IMR-90 (cell line): Measurements from ENCODE around the gene CD164L2. TPM values are rescaled to one million over a fixed set of nuclear protein-coding genes. Genes with fewer than 3 reads are reported as not detected.

Experiments used
- ATAC-seq: fragments of 200-7000 bp; cut with Tn5 transposase; 2 replicates; pipeline ENCODE4 v1.9.1; 2020; ENCODE audit warnings: low read depth, mild to moderate bottlenecking, moderate library complexity
- BruUV-seq: library from RNA; stranded (reverse); fragments of 400-500 nt; replicated peaks from 2 replicates; lab custom pipeline; 2021; lab: Mats Ljungman, UMichigan
- CTCF ChIA-PET: fragments of 300-600 bp; formaldehyde crosslinking; extraction: SDS; loops from one replicate; lab custom pipeline; 2021; ENCODE audit warnings: antibody characterized with exemption; lab: Yijun Ruan, JAX
- POLR2A ChIA-PET: fragments of 300-600 bp; sonication (Branson Sonifier 250); formaldehyde crosslinking; loops from one replicate; lab custom pipeline; 2022; ENCODE audit warnings: antibody characterized with exemption; ENCODE audit not compliant: unreplicated experiment; lab: Charles Lee
- DNase-seq: peaks from one replicate; pipeline ENCODE4 v3.0.0; 2013
- H2AFZ ChIP-seq: replicated peaks from 2 replicates; pipeline ENCODE3; 2013; ENCODE audit warnings: low read length, mild to moderate bottlenecking; ENCODE audit not compliant: poor library complexity
- H2AK5ac ChIP-seq: 2 replicates; pipeline ENCODE4 v1.6.1; 2013; ENCODE audit warnings: low read depth, low read length, inconsistent platforms
- H2AK9ac ChIP-seq: replicated peaks from 2 replicates; pipeline ENCODE3; 2013; ENCODE audit warnings: mild to moderate bottlenecking, low read depth, low read length, moderate library complexity; ENCODE audit not compliant: poor library complexity
- H2BK120ac ChIP-seq: 2 replicates; pipeline ENCODE4 v1.6.1; 2013; ENCODE audit warnings: low read depth, low read length, inconsistent platforms
- H2BK15ac ChIP-seq: 3 replicates; pipeline ENCODE4 v1.6.1; 2013; ENCODE audit warnings: low read depth, low read length, inconsistent platforms
- H2BK20ac ChIP-seq: 2 replicates; pipeline ENCODE4 v1.6.1; 2013; ENCODE audit warnings: low read depth, mild to moderate bottlenecking, inconsistent platforms, low read length, moderate library complexity
- H2BK5ac ChIP-seq: 2 replicates; pipeline ENCODE4 v1.6.1; 2013; ENCODE audit warnings: mild to moderate bottlenecking, low read depth, low read length, inconsistent platforms; ENCODE audit not compliant: poor library complexity, severe bottlenecking
- H3K14ac ChIP-seq: replicated peaks from 2 replicates; pipeline ENCODE4 v1.6.1; 2013; ENCODE audit warnings: low read depth, low read length, inconsistent platforms
- H3K18ac ChIP-seq: 2 replicates; pipeline ENCODE4 v1.6.1; 2013; ENCODE audit warnings: low read depth, low read length, control low read depth
- H3K23ac ChIP-seq: 2 replicates; pipeline ENCODE4 v1.6.1; 2013; ENCODE audit warnings: low read depth, low read length, inconsistent platforms
- H3K27ac ChIP-seq: 2 replicates; pipeline ENCODE4 v1.5.1; 2013; ENCODE audit warnings: mild to moderate bottlenecking, control low read depth, low read length; ENCODE audit not compliant: insufficient read depth
- H3K27me3 ChIP-seq: 2 replicates; pipeline ENCODE4 v1.6.1; 2013; ENCODE audit warnings: low read length; ENCODE audit not compliant: control insufficient read depth, insufficient read depth
- H3K36me3 ChIP-seq: 2 replicates; pipeline ENCODE4 v1.6.1; 2013; ENCODE audit warnings: low read length, mixed read lengths; ENCODE audit not compliant: control insufficient read depth, insufficient read depth
- H3K4ac ChIP-seq: 2 replicates; pipeline ENCODE4 v1.6.1; 2013; ENCODE audit warnings: low read depth, low read length, inconsistent platforms
- H3K4me1 ChIP-seq: 2 replicates; pipeline ENCODE4 v1.6.1; 2013; ENCODE audit warnings: low read length, mixed read lengths; ENCODE audit not compliant: control insufficient read depth, insufficient read depth
- H3K4me2 ChIP-seq: 2 replicates; pipeline ENCODE4 v1.6.1; 2013; ENCODE audit warnings: low read depth, mild to moderate bottlenecking, control low read depth, low read length, moderate library complexity
- H3K4me3 ChIP-seq: 2 replicates; pipeline ENCODE4 v1.5.1; 2013; ENCODE audit warnings: low read depth, mild to moderate bottlenecking, control low read depth, low read length, moderate library complexity; ENCODE audit not compliant: insufficient read depth
- H3K56ac ChIP-seq: 2 replicates; pipeline ENCODE4 v1.6.1; 2013; ENCODE audit warnings: low read length, inconsistent platforms; ENCODE audit not compliant: insufficient read depth; ENCODE audit errors: extremely low read depth
- H3K79me1 ChIP-seq, 2 experiments: 2 replicates each; pipeline ENCODE4 v1.6.1; 2013; ENCODE audit warnings: low read length in 2 of 2, inconsistent platforms in 1 of 2, low read depth in 1 of 2
- H3K9ac ChIP-seq: 2 replicates; pipeline ENCODE4 v1.6.1; 2013; ENCODE audit warnings: low read depth, low read length, control low read depth
- H3K9me1 ChIP-seq: 2 replicates; pipeline ENCODE4 v1.6.1; 2013; ENCODE audit warnings: low read length, inconsistent platforms; ENCODE audit not compliant: insufficient read depth
- H3K9me3 ChIP-seq: 2 replicates; pipeline ENCODE4 v1.6.1; 2013; ENCODE audit warnings: low read length; ENCODE audit not compliant: control insufficient read depth, insufficient read depth
- H4K20me1 ChIP-seq: 2 replicates; pipeline ENCODE4 v1.6.1; 2013; ENCODE audit warnings: low read length, inconsistent platforms; ENCODE audit not compliant: insufficient read depth
- H4K5ac ChIP-seq: 2 replicates; pipeline ENCODE4 v1.6.1; 2013; ENCODE audit warnings: mild to moderate bottlenecking, low read depth, low read length, control low read depth
- H4K8ac ChIP-seq, 2 experiments: 2 replicates each; pipeline ENCODE4 v1.6.1; 2013; ENCODE audit warnings: low read depth in 2 of 2, low read length in 2 of 2, control low read depth in 1 of 2, inconsistent platforms in 1 of 2
- H4K91ac ChIP-seq: 2 replicates; pipeline ENCODE4 v1.6.1; 2013; ENCODE audit warnings: low read depth, low read length, inconsistent platforms; ENCODE audit not compliant: insufficient read depth
- BHLHE40 ChIP-seq: fragments of 150-350 bp; IDR thresholded peaks from 2 replicates; pipeline ENCODE4 v1.6.1; 2016; ENCODE audit warnings: mild to moderate bottlenecking, low read depth, low read length
- CEBPB ChIP-seq: IDR thresholded peaks from 2 replicates; pipeline ENCODE4 v1.6.1; 2012; ENCODE audit warnings: low read depth, low read length, improper control_type of control experiment
- CTCF ChIP-seq: conservative IDR thresholded peaks from 2 replicates; pipeline ENCODE4 v1.5.1; 2012; ENCODE audit warnings: mild to moderate bottlenecking, low read depth, low read length, improper control_type of control experiment
- FOS ChIP-seq: fragments of 150-350 bp; IDR thresholded peaks from 2 replicates; pipeline ENCODE4 v1.6.1; 2016; ENCODE audit warnings: low read depth, low read length
- MAZ ChIP-seq: IDR thresholded peaks from 2 replicates; pipeline ENCODE4 v1.6.1; 2012; ENCODE audit warnings: low read depth, mild to moderate bottlenecking, low read length, improper control_type of control experiment, moderate library complexity, borderline replicate concordance
- MXI1 ChIP-seq: IDR thresholded peaks from 2 replicates; pipeline ENCODE4 v1.6.1; 2012; ENCODE audit warnings: low read depth, mild to moderate bottlenecking, low read length, moderate library complexity, borderline replicate concordance
- NFE2L2 ChIP-seq: fragments of 150-350 bp; IDR thresholded peaks from 2 replicates; pipeline ENCODE4 v1.6.1; 2016; ENCODE audit warnings: low read depth, mild to moderate bottlenecking, low read length
- POLR2A ChIP-seq: IDR thresholded peaks from 2 replicates; pipeline ENCODE4 v1.6.1; 2012; ENCODE audit warnings: mild to moderate bottlenecking, low read depth, low read length
- RAD21 ChIP-seq: IDR thresholded peaks from 2 replicates; pipeline ENCODE4 v1.6.1; 2012; ENCODE audit warnings: low read length, improper control_type of control experiment
- RCOR1 ChIP-seq: IDR thresholded peaks from 2 replicates; pipeline ENCODE4 v1.6.1; 2012; ENCODE audit warnings: mild to moderate bottlenecking, low read length, improper control_type of control experiment; ENCODE audit not compliant: insufficient replicate concordance
- RFX5 ChIP-seq: IDR thresholded peaks from 2 replicates; pipeline ENCODE4 v1.8.0; 2012; ENCODE audit warnings: low read depth, mild to moderate bottlenecking, low read length, moderate library complexity
- SMC3 ChIP-seq: fragments of 150-350 bp; IDR thresholded peaks from 2 replicates; pipeline ENCODE4 v1.6.1; 2016; ENCODE audit warnings: low read depth, mild to moderate bottlenecking, antibody characterized with exemption, low read length, moderate library complexity
- WGBS, 2 experiments: methylation state at CpG; one replicate each; pipeline versions ENCODE4 v1.1.5 to v1.1.7; 2013; ENCODE audit warnings: missing lambda C conversion rate in 2 of 2; ENCODE audit not compliant: insufficient read length in 1 of 2; ENCODE audit errors: extremely low coverage in 2 of 2; 5-methylcytosine and 5-hydroxymethylcytosine counted together
- dilution Hi-C: fragments of 300-500 bp; cut with HindIII; formaldehyde crosslinking; loops from one replicate; pipeline ENCODE4 v1.14.3; 2018; ENCODE audit warnings: low sequenced_read_pairs; ENCODE audit not compliant: unreplicated experiment
- in situ Hi-C: fragments of 300-500 bp; cut with MboI; formaldehyde crosslinking; loops from 3 replicates; pipeline ENCODE4 v1.14.3; 2019; ENCODE audit warnings: low sequenced_read_pairs, inconsistent platforms, mixed read lengths
- intact Hi-C: fragments of 100-400 bp; cut with micrococcal nuclease; formaldehyde crosslinking; loops from 2 replicates; pipeline ENCODE4 v1.10.0; 2022
- polyA plus RNA-seq, 3 experiments: library from polyadenylated mRNA; depleted of rRNA; stranded (reverse); fragments of >200 nt; gene quantifications; 2 replicates each; pipeline ENCODE4 v1.2.3, GENCODE V29; 2012; ENCODE audit warnings: low replicate concordance in 1 of 3
- total RNA-seq: library from RNA; depleted of rRNA; stranded (reverse); fragments of >200 nt; gene quantifications from 2 replicates; pipeline ENCODE4 v1.2.3, GENCODE V29; 2012
- TF ChIP-seq, protein P1 (sequence below): fragments of 150-350 bp; IDR thresholded peaks from 2 replicates; pipeline ENCODE4 v1.6.1; 2017; ENCODE audit warnings: mild to moderate bottlenecking, antibody characterized with exemption, low read length, low read depth

The CD164L2 gene
- total and polyA plus RNA-seq, 2 of the 4 experiments (the other 2 are of a cell fraction), result not detected

DNA sequence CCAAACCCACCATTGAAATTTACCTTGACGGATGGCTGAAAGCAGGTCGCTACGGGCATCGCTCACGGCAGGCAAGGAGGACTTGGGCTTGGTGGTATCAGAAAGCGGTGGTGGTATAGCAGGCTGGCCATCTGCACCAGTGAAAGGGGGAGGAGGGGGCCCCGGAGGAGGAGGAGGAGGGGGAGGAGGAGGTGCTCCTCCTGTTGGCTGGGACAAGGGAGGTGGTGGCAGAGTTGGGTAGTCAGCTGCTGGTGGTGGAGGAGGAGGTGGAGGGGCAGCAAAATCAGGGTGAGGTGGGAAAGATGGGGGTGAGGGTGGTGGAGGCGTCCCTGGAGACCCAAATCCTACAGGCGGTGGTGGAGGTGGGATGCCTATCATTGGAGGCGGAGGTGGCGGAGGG is 26.5 kb upstream of the CD164L2 start:
- no peaks in the 10 kb centered on the region; the same call in 1 of the 2 replicates for H4K20me1 ChIP-seq
- TF ChIP-seq BHLHE40, result no peak
- no peak for TF ChIP-seq SMC3
- no peak for TF ChIP-seq RCOR1
- no peak for TF ChIP-seq NFE2L2
- no peak for TF ChIP-seq MXI1
- TF ChIP-seq POLR2A, result no peak
- no peak for TF ChIP-seq CTCF
- no peak for TF ChIP-seq MAZ
- TF ChIP-seq FOS, result no peak
- no peak for TF ChIP-seq RAD21
- TF ChIP-seq CEBPB, result no peak
- TF ChIP-seq, protein P1, sequence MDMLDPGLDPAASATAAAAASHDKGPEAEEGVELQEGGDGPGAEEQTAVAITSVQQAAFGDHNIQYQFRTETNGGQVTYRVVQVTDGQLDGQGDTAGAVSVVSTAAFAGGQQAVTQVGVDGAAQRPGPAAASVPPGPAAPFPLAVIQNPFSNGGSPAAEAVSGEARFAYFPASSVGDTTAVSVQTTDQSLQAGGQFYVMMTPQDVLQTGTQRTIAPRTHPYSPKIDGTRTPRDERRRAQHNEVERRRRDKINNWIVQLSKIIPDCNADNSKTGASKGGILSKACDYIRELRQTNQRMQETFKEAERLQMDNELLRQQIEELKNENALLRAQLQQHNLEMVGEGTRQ, result no peak
- TF ChIP-seq RFX5, result no peak
- DNase-seq (no peak), ATAC-seq (no peak)
- no peak overlapping the region for H3K14ac ChIP-seq
- WGBS, 2 experiments, result 93% methylated on average over 3 of the region's 11 CpGs; no CpG with 5 or more reads in 1 of the 2 experiments
- dilution Hi-C loops (no loop called here), in situ Hi-C loops (loop anchor here (10.0 kb wide), 1 partner anchor 255 kb away; no protein-coding TSS in a partner anchor), intact Hi-C loops (no loop called here)
- H2BK120ac ChIP-seq, result no peak overlapping the region
- no TSS peak for BruUV-seq
- no peak overlapping the region for H2BK5ac ChIP-seq
- no peaks in the 10 kb centered on the region for H3K27me3 ChIP-seq
- H3K4me2 ChIP-seq, result no peak overlapping the region
- no peaks in the 10 kb centered on the region for H3K9me1 ChIP-seq
- H2AK5ac ChIP-seq, result no peak overlapping the region
- H4K91ac ChIP-seq, result no peak overlapping the region
- H2AFZ ChIP-seq, result no peak overlapping the region
- no peak overlapping the region for H3K9ac ChIP-seq
- ChIA-PET CTCF (no interaction called here), POLR2A (no interaction called here)
- no peak overlapping the region for H3K4ac ChIP-seq
- H2BK20ac ChIP-seq, result no peak overlapping the region
- no peak overlapping the region for H3K18ac ChIP-seq
- peaks cover 26 to 30% of the 10 kb centered on the region in 2 experiments for H3K79me1 ChIP-seq
- H3K4me3 ChIP-seq, result no peak overlapping the region
- H3K56ac ChIP-seq, result no peak overlapping the region
- H3K4me1 ChIP-seq, result peaks cover 6% of the 10 kb centered on the region
- no peak overlapping the region for H2BK15ac ChIP-seq
- no peak overlapping the region for H4K8ac ChIP-seq
- no peak overlapping the region for H3K23ac ChIP-seq
- no peaks in the 10 kb centered on the region for H3K9me3 ChIP-seq
- H3K36me3 ChIP-seq, result peaks cover 62% of the 10 kb centered on the region
- H4K5ac ChIP-seq, result no peak overlapping the region
- H2AK9ac ChIP-seq, result no peak overlapping the region
- no peak overlapping the region for H3K27ac ChIP-seq
